T-helper 1 cell treated with Interleukin-12 subunit alpha and Interleukin-12 subunit beta and Interleukin-4 antibody, amounts not matched to agents 30 μg/mL and 1 μg/mL, for 36 hours (primary cell): ENCODE results near the gene VWF.

Experiments used
- H3K27ac Mint-ChIP-seq: one replicate; pipeline ENCODE4 v1.8.0; 2021; ENCODE audit warnings: mild to moderate bottlenecking, mixed read lengths
- H3K27me3 Mint-ChIP-seq: one replicate; pipeline ENCODE4 v1.8.0; 2021; ENCODE audit warnings: low read depth, mixed read lengths
- H3K36me3 Mint-ChIP-seq: one replicate; pipeline ENCODE4 v1.8.0; 2021; ENCODE audit warnings: low read depth, mixed read lengths
- H3K4me1 Mint-ChIP-seq: one replicate; pipeline ENCODE4 v1.8.0; 2021; ENCODE audit warnings: low read depth, mixed read lengths
- H3K4me3 Mint-ChIP-seq: one replicate; pipeline ENCODE4 v1.8.0; 2021; ENCODE audit warnings: mild to moderate bottlenecking, moderate library complexity, mixed read lengths
- H3K9me3 Mint-ChIP-seq: one replicate; pipeline ENCODE4 v1.8.0; 2021; ENCODE audit warnings: mixed read lengths

The VWF gene

DNA sequence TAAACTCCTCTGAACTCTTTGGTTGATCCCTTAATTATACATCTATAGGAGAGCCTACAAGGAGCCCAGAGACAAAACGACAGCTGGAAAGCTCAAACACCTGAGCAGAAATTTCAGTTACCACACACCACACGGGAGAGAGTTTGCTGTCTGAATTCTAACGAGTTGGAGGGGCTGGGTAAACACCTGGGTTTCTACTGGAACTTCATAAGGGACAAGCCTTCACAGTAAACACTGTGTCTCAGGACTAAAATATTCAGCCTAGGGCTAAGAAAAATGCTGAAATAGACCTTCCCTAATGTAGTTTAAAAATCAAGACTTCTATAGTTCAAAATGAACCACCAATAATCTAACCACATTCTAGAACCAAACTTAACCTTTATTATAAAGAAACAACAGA lies 169.8 kb downstream of the VWF start:
- H3K27me3 Mint-ChIP-seq, result peaks cover 27% of the 10 kb centered on the region
- no peaks in the 10 kb centered on the region for H3K9me3 Mint-ChIP-seq
- H3K36me3 Mint-ChIP-seq, result no peaks in the 10 kb centered on the region
- H3K27ac Mint-ChIP-seq, result no peak overlapping the region
- no peaks in the 10 kb centered on the region for H3K4me1 Mint-ChIP-seq
- H3K4me3 Mint-ChIP-seq, result no peak overlapping the region

DNA sequence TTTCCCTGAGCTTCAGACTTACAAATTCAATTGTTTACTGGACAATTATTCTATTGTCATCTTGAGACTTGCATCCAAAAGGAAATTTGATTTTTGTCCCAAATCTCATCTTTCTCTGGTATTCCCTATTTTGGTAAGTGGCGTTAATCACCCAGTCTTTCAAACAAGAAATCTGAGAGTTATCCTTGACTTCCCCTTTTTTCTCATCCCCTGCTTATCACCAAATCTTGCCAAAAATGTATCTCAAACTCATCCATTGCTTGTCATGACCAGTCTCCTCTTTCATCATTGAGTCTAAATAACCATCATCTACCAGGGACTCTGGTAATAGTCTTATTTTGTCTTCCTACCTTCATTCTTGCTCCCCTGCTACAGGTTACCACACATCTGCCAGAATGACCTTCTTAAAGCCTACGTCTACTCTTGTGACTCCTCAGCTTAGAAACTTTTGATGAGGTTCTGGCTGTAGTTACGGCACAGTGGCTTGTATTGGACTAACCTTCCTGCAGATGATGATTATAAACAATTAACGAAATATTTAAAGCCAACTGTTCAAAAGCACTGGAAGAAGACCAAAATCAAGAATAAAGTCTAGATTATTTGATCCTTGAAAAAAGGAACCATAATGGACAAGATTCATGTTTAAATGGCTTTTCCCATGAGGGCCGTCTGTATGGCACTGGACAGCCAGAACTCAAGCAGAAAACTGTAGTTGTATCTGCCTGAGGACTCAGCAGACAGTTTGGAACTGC lies 170.5 kb downstream of the VWF start:
- Mint-ChIP-seq H3K36me3 (no peaks in the 10 kb centered on the region), H3K27me3 (peaks cover 30% of the 10 kb centered on the region), H3K4me3 (no peak overlapping the region), H3K27ac (no peak overlapping the region), H3K4me1 (no peaks in the 10 kb centered on the region), H3K9me3 (no peaks in the 10 kb centered on the region)

DNA sequence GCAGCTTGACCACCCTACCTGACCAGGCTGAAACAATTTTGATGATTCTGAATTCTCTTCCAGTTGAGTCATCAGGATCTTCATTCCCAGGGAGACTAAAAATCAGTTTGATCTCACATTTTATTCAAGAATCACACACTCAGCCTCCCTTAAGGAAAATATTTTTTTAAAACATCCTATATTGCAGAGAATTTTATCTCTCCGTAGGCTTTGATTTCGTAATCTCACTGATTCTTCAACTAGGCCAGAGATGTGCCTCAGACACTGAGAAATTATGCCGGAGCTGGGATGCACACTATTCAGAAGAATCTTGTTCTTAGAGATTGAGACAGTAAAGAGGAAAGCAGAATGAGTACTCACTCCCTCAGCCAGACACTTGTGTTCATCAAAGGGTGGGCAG lies 172.4 kb downstream of the VWF start:
- Mint-ChIP-seq H3K9me3 (no peaks in the 10 kb centered on the region), H3K27ac (no peak overlapping the region), H3K4me1 (no peaks in the 10 kb centered on the region), H3K36me3 (no peaks in the 10 kb centered on the region), H3K4me3 (no peak overlapping the region), H3K27me3 (peaks cover 39% of the 10 kb centered on the region)

DNA sequence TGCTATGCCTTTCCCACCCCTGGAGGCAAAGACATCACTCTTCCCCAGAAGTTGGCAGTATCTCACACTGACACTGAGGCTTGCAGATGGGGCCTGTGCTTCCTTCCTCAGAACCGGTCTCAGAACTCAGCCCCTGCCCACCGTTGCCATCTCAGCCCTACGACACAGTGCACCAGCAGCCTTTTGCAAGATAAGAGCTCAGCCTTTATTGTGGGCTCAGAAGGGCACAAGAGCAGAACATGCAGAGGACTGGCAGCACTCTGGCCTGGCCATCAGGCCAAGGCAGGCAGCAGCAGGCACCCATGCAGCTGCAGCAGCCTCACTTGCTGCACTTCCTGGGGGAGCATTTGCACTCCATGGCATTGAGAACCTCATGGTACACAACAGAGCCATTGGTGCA lies 175.8 kb downstream of the VWF start:
- Mint-ChIP-seq H3K9me3 (no peaks in the 10 kb centered on the region), H3K27ac (no peak overlapping the region), H3K36me3 (no peaks in the 10 kb centered on the region), H3K27me3 (peaks cover 59% of the 10 kb centered on the region), H3K4me1 (no peaks in the 10 kb centered on the region), H3K4me3 (no peak overlapping the region)

DNA sequence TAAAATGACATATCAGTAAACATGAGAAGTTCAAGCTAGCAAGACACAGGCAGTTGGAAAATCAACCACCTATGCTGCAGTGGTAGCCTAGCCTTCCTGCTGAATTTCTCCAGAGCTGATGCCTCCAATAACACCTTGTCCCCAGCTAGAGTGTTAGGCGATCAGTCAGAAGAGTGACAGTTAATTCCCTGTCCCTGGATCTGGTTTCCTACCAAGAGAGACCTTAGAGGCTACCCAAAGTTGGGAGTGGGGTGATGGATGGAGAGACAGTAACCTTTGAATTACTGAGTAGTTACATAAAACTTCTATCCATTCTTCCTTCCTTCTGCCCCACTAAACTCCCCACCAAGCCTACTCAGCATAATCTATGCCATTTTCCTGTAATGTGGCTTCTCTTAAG lies 177.5 kb downstream of the VWF start:
- no peaks in the 10 kb centered on the region for H3K36me3 Mint-ChIP-seq
- H3K9me3 Mint-ChIP-seq, result no peaks in the 10 kb centered on the region
- H3K27ac Mint-ChIP-seq, result no peak overlapping the region
- H3K4me3 Mint-ChIP-seq, result no peak overlapping the region
- peaks cover 70% of the 10 kb centered on the region for H3K27me3 Mint-ChIP-seq
- H3K4me1 Mint-ChIP-seq, result no peaks in the 10 kb centered on the region

DNA sequence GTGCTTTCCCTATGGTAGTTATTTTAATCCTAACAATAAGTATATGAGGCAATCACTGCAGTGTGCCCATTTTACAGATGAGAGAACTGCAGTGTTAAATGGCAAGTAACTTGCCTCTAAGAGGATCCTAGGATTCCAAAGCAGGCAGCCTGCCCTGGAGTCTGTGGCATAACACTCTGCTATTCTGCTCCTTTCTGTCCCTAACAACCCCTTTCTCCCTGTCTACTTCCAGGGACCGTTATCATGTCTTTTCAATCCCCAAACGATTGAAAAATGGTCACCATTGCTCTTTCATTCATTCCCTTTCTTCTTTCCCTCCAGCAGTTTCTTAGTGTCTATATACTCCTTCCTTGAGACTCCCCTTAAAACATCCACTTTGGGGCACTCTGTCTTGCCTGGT lies 178.1 kb downstream of the VWF start:
- Mint-ChIP-seq H3K4me1 (no peaks in the 10 kb centered on the region), H3K27me3 (peaks cover 71% of the 10 kb centered on the region), H3K27ac (no peak overlapping the region), H3K4me3 (no peak overlapping the region), H3K36me3 (no peaks in the 10 kb centered on the region), H3K9me3 (no peaks in the 10 kb centered on the region)

DNA sequence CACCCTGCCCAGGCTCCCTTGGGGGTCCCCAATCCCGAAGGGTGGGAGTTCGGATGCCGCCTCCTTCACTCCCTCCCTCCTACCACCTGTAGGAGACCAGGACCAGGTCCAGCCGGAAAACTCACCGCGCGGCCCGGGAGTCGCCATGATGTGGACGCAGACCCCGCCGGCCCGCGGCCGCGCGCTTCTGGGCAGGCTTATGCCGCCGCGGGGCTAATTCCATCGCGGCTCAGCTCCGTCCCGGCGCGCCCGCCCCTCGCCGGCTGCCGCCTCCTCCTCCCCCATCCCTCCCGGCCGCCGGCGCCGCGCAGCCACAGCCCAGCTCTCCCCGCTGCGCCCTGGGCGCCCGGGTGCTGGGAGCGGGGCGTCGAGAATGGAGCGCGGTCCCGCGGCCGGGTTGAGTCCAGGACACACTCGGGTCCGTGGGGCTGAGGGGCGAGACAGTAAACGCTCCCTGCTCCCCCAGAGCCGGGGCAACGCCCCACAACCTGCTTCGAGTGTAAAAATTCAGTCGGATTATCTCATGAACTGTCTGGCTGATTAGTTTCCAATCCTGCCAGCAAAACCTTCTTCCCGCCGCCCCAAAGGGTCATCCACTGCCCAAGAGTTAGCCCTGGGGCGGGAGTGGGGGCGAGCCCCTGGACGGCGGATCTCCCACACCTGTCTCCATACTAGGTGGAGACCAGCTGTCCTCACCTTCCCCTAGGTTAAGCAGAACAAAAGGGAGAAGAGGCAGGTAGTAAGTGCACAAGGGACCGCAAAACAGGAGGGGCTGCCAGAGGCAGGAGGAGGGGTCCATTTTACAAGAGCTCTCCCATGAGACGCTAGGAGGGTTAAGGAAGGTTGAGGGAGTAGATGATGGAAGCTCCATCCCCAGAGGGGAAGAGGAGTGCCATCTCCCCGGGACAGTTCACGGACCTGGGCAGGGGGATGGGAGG lies 179.1 kb downstream of the VWF start, which contains the start of gene ANO2:
ANO2 (minus strand) TSS at position 189 of the 938 bp plus-strand sequence; CDS start at position 147, 42 bp downstream.
- no peak within 1 kb of the TSS for H3K4me3 Mint-ChIP-seq
- no peaks in the 10 kb centered on the region for H3K36me3 Mint-ChIP-seq
- peaks cover 66% of the 10 kb centered on the region for H3K27me3 Mint-ChIP-seq
- no peaks in the 10 kb centered on the region for H3K9me3 Mint-ChIP-seq
- no peaks in the 10 kb centered on the region for H3K4me1 Mint-ChIP-seq
- no peak within 1 kb of the TSS for H3K27ac Mint-ChIP-seq

DNA sequence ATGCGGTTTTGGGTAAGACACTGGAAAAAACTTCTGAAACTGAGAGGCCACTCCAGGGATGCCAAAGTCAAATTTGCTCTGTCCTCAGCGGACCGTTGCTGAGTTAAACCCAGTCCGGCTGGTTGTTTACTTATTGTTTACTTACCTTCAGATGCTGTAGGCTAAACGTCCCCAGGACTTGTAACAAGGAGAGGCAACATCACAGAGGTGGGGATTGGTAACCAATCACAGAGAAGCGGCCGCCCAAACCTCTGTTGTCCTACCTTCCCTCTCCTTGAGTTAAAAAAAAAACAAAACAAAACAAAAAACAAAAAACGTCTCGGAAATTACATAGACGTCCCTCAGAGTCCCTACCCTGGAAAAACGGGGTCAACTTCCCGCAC lies 179.8 kb downstream of the VWF start:
- H3K4me1 Mint-ChIP-seq, result no peaks in the 10 kb centered on the region
- no peak overlapping the region for H3K4me3 Mint-ChIP-seq
- H3K27me3 Mint-ChIP-seq, result peaks cover 65% of the 10 kb centered on the region
- H3K36me3 Mint-ChIP-seq, result no peaks in the 10 kb centered on the region
- H3K27ac Mint-ChIP-seq, result no peak overlapping the region
- no peaks in the 10 kb centered on the region for H3K9me3 Mint-ChIP-seq

DNA sequence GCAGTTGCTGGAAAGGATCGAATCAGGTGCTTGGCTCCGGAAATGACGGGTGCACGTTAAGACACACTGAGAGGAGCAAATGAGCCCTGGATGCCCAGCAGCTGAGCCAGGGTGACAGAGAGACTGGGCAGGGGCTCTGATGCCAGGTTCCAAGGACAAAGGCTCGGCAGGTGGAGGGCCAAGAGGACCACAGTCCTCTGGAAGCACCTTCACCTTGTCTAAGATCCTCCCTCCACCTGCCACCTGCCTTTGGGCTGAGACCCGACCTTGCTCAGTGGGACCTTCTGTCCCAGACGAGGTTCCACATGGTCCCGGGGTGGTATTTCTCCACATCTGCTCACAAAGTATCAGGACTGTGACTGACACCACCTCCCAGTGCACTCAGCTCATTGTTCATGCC lies 180.4 kb downstream of the VWF start:
- H3K36me3 Mint-ChIP-seq, result no peaks in the 10 kb centered on the region
- no peaks in the 10 kb centered on the region for H3K4me1 Mint-ChIP-seq
- H3K4me3 Mint-ChIP-seq, result no peak overlapping the region
- H3K27me3 Mint-ChIP-seq, result peaks cover 62% of the 10 kb centered on the region
- H3K9me3 Mint-ChIP-seq, result no peaks in the 10 kb centered on the region
- H3K27ac Mint-ChIP-seq, result no peak overlapping the region

DNA sequence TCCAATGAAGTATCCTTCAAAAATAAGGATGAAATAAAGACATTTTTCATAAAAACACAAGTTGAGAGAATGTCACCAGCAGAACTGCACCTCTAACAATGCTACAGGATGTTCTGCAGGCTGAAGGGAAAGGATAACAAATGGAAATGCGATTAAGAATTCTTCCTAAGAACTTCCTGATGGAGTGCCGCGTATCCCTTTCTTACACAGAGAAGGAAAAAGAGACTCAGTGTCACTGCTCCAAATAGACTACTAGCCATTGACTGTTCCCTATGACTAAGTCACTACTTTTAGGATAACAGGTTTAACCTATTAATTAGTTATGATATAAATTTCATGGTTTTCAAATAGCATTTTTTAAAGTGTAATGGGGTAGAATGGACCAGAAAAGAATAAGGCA lies 182.6 kb downstream of the VWF start:
- H3K36me3 Mint-ChIP-seq, result no peaks in the 10 kb centered on the region
- peaks cover 58% of the 10 kb centered on the region for H3K27me3 Mint-ChIP-seq
- H3K9me3 Mint-ChIP-seq, result no peaks in the 10 kb centered on the region
- no peaks in the 10 kb centered on the region for H3K4me1 Mint-ChIP-seq
- no peak overlapping the region for H3K4me3 Mint-ChIP-seq
- no peak overlapping the region for H3K27ac Mint-ChIP-seq

DNA sequence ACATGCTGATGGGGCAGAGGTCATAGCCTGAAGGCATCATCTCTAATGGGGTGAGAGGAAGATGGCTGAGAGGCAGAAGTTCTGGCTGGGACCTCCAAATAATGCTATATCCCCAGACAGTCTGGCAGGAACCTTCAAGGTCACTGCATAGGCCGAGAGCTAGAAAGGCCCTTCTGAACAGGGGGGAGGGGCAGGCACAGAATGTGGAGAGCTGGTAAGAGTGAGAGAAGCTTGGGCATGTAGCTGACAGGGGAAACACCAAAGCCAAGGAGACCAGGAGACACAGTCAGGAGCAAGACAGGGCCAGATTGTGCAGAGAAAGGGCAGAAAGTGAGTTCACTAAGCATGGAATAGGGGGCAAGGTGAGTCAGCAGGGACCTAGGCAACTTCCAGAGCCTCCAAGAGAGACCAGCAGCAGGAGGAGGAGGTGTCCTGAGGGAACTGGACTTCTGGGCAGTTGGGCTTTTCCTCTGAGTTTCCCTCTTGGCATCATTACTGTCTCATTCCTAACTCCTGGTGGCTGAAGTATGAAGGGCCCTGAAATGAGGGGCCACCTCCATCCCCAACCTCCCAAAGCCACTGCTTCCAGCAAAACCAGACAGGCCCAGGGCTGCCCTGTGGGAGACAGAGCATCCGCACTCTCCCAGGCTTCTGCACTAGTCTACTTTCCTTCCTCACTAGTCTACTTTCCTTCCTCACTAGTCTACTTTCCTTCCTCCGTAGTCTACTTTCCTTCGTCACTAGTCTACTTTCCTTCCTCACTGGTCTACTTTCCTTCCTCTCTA lies 196.5 kb downstream of the VWF start:
- no peak overlapping the region for H3K27ac Mint-ChIP-seq

DNA sequence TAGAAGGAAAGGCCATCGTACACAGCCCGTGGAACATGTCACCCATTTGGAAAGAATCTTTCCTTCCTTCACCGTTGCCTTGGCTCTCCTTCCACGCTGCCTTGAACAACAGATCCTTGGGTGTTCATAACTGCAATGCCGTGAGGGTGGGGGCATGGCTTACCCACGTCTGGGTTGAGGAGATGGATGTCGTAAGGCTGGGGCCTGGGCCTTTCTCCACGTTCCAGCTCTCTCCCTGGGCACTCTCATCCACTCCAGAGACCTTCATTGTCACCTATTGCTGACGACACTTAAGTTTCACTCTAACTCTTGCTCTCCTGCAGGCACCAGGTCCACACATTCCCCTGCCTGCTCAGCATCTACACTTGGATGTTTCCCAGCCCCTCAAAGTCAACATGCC lies 198.8 kb downstream of the VWF start:
- Mint-ChIP-seq H3K36me3 (no peaks in the 10 kb centered on the region), H3K4me1 (no peaks in the 10 kb centered on the region), H3K27me3 (no peaks in the 10 kb centered on the region), H3K27ac (no peak overlapping the region), H3K9me3 (peaks cover 6% of the 10 kb centered on the region), H3K4me3 (no peak overlapping the region)

More for the DNA sequence above, 196.5 kb downstream of the VWF start:
- Mint-ChIP-seq H3K36me3 (no peaks in the 10 kb centered on the region), H3K4me3 (no peak overlapping the region), H3K27me3 (no peaks in the 10 kb centered on the region), H3K9me3 (peaks cover 20% of the 10 kb centered on the region), H3K4me1 (no peaks in the 10 kb centered on the region)

DNA sequence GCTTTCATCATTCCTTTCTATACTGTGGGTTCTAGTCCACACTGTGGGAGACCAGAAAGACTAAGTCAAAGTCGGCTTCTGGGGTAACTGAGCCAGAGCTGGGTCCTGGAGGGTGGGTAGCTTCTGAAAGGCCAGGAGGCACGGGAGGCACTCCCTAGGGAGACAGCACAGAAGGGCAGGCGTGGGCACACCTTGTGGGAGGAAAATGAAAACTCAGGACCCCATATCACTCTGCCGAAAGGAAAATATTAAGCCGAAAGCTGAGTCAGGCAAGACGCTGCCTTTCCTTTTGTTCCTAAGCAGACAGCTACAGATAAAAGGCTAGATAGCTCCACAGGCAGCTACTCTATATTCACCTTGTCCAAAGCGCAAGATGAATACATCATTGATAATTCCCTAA lies 200.1 kb downstream of the VWF start:
- Mint-ChIP-seq H3K4me1 (no peaks in the 10 kb centered on the region), H3K36me3 (no peaks in the 10 kb centered on the region), H3K27ac (no peak overlapping the region), H3K4me3 (no peak overlapping the region), H3K27me3 (no peaks in the 10 kb centered on the region), H3K9me3 (no peaks in the 10 kb centered on the region)

DNA sequence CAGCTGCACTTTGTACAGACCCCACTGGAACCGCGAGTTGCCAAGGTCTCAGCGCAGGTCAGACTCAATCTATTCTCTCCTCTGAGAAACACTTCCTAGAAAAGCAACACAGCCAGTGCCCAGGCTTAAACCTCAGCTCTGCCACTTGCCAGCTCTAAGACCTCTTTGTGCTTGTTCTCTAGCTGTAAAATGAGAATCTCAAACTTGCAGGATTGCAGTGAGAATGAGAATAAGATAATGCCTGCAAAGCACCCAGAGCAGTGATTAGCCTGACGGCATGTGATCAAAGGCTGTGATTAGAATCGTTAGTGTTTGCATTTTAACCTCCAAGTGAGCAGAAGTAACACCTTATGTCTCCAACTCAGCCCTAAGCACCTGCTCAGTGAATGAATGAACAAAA lies 200.7 kb downstream of the VWF start:
- Mint-ChIP-seq H3K27me3 (no peaks in the 10 kb centered on the region), H3K4me1 (no peaks in the 10 kb centered on the region), H3K4me3 (no peak overlapping the region), H3K36me3 (no peaks in the 10 kb centered on the region), H3K9me3 (no peaks in the 10 kb centered on the region), H3K27ac (no peak overlapping the region)
